ENCODE data around the gene CFAP20DC. TPM values are rescaled to one million over a fixed set of nuclear protein-coding genes. Genes with fewer than 3 reads are reported as not detected.

CFAP20DC gene
- total RNA-seq, 2 donors from 2014 or later, result 6.5 to 9.5 TPM

GRCh38 chr3:58755150-58755549 lies 294.7 kb downstream of the CFAP20DC start:
- peaks cover 9% of the 10 kb centered on the region for H3K4me1 Mint-ChIP-seq
- H3K4me3 ChIP-seq (ENCODE audit: low read length), result no peak overlapping the region
- no peak overlapping the region for H3K9ac ChIP-seq (ENCODE audit: extremely low read depth, low read length, poor library complexity, severe bottlenecking)
- H3K9me3 Mint-ChIP-seq, result no peaks in the 10 kb centered on the region
- no peaks in the 10 kb centered on the region for H3K27me3 ChIP-seq (ENCODE audit: control insufficient read depth, insufficient read depth, low read length, poor library complexity, severe bottlenecking)
- H3K27ac ChIP-seq (ENCODE audit: low read depth, low read length), result no peak overlapping the region
- no peak for DNase-seq
- no peaks in the 10 kb centered on the region for H3K36me3 Mint-ChIP-seq (ENCODE audit: low read depth)
- TF ChIP-seq CTCF (conservative IDR thresholded peaks at IDR 0.05), result no peak
- H3K9me3 ChIP-seq (ENCODE audit: control insufficient read depth, low read length), result no peaks in the 10 kb centered on the region
- no peaks in the 10 kb centered on the region for H3K36me3 ChIP-seq (ENCODE audit: control insufficient read depth, insufficient read depth, low read length)
- H3K27me3 Mint-ChIP-seq (ENCODE audit: insufficient read depth), result no peaks in the 10 kb centered on the region
- WGBS, 2 experiments (ENCODE audit: insufficient coverage in 1 of 2, insufficient read length in 1 of 2), result 100% methylated on average over 1 of the region's 2 CpGs; no CpG with 5 or more reads in 1 of the 2 experiments
- H3K4me3 Mint-ChIP-seq, result no peak overlapping the region
- no peak overlapping the region for H3K27ac Mint-ChIP-seq
- H3K4me1 ChIP-seq (ENCODE audit: control insufficient read depth, insufficient read depth, low read length), result no peaks in the 10 kb centered on the region

- Histone ChIP-seq H3K27ac (ENCODE audit: low read depth, low read length) (no peak overlapping the region), H3K36me3 (ENCODE audit: control insufficient read depth, insufficient read depth, low read length) (no peaks in the 10 kb centered on the region), H3K4me1 (ENCODE audit: control insufficient read depth, insufficient read depth, low read length) (no peaks in the 10 kb centered on the region), H3K9me3 (ENCODE audit: control insufficient read depth, low read length) (no peaks in the 10 kb centered on the region), H3K27me3 (ENCODE audit: control insufficient read depth, insufficient read depth, low read length, poor library complexity, severe bottlenecking) (no peaks in the 10 kb centered on the region), H3K4me3 (ENCODE audit: low read length) (no peak overlapping the region), H3K9ac (ENCODE audit: extremely low read depth, low read length, poor library complexity, severe bottlenecking) (no peak overlapping the region)
- DNase-seq, result no peak
- no peaks in the 10 kb centered on the region for H3K9me3 Mint-ChIP-seq
- H3K27me3 Mint-ChIP-seq (ENCODE audit: insufficient read depth), result no peaks in the 10 kb centered on the region
- H3K27ac Mint-ChIP-seq, result no peak overlapping the region
- H3K36me3 Mint-ChIP-seq (ENCODE audit: low read depth), result no peaks in the 10 kb centered on the region
- peaks cover 9% of the 10 kb centered on the region for H3K4me1 Mint-ChIP-seq
- no peak for TF ChIP-seq CTCF (conservative IDR thresholded peaks at IDR 0.05)
- no peak overlapping the region for H3K4me3 Mint-ChIP-seq
- WGBS, 2 experiments (ENCODE audit: insufficient coverage in 1 of 2, insufficient read length in 1 of 2), result 93% methylated on average over 2 to 4 of the region's 4 CpGs
Measured at GRCh38 chr3:58754074-58754473, 295.8 kb downstream of the CFAP20DC start.

- no peaks in the 10 kb centered on the region for H3K36me3 ChIP-seq (ENCODE audit: control insufficient read depth, insufficient read depth, low read length)
- DNase-seq, result no peak
- no peak overlapping the region for H3K27ac ChIP-seq (ENCODE audit: low read depth, low read length)
- Mint-ChIP-seq H3K36me3 (ENCODE audit: low read depth) (no peaks in the 10 kb centered on the region), H3K4me3 (no peak overlapping the region), H3K27me3 (ENCODE audit: insufficient read depth) (no peaks in the 10 kb centered on the region), H3K4me1 (peaks cover 9% of the 10 kb centered on the region), H3K27ac (no peak overlapping the region), H3K9me3 (no peaks in the 10 kb centered on the region)
- H3K4me1 ChIP-seq (ENCODE audit: control insufficient read depth, insufficient read depth, low read length), result no peaks in the 10 kb centered on the region
- H3K9ac ChIP-seq (ENCODE audit: extremely low read depth, low read length, poor library complexity, severe bottlenecking), result no peak overlapping the region
- no peak for TF ChIP-seq CTCF (conservative IDR thresholded peaks at IDR 0.05)
- H3K27me3 ChIP-seq (ENCODE audit: control insufficient read depth, insufficient read depth, low read length, poor library complexity, severe bottlenecking), result no peaks in the 10 kb centered on the region
- H3K9me3 ChIP-seq (ENCODE audit: control insufficient read depth, low read length), result no peaks in the 10 kb centered on the region
- no peak overlapping the region for H3K4me3 ChIP-seq (ENCODE audit: low read length)
- 92% methylated on average over 2 to 3 of the region's 3 CpGs for WGBS, 2 experiments (ENCODE audit: insufficient coverage in 1 of 2, insufficient read length in 1 of 2)
Measured at GRCh38 chr3:58751882-58752567, 297.8 kb downstream of the CFAP20DC start.

All from endodermal cell (in vitro differentiated cells).